Lung (tissue), 4 donors: ENCODE measurements around the gene BMX. TPM values are rescaled to one million over a fixed set of nuclear protein-coding genes. Genes with fewer than 3 reads are reported as not detected.

Experiments
- polyA plus RNA-seq, 2 donors: library from polyadenylated mRNA; stranded (reverse); fragments of 200-250 nt; gene quantifications; one replicate each; pipeline ENCODE4 v1.2.1, GENCODE V29; 2013
- total RNA-seq, 2 donors: library from RNA; depleted of rRNA in 1 of 2; stranded (reverse); fragments of >200 nt in 1 of 2; gene quantifications; one replicate each; pipeline ENCODE4 v1.2.1, GENCODE V29; 2014 to 2021
- donor health status: Bipolar disorder and iron deficiency.
- donor health status: healthy.
- donor health status: DM: yes; HTN: yes; CAD: no.

BMX gene
- total and polyA plus RNA-seq, 4 donors: 1.4 to 4.0 (median 2.5) TPM

Other genes with a start within 250 kb of the BMX start
- gene ASB9, start 230.7 kb upstream of the BMX start, total RNA-seq: 1 to 10 TPM; 3.7 to 7.5 TPM
- 1 to 10 TPM; 2.1 to 2.5 TPM for gene ASB9, start 230.7 kb upstream of the BMX start, polyA plus RNA-seq
- gene ASB11, start 185.2 kb upstream of the BMX start, total RNA-seq: under 1 TPM; 0.06 to 0.34 TPM
- under 1 TPM in 1 of 2 donors, not detected in 1; 0.06 TPM for gene ASB11, start 185.2 kb upstream of the BMX start, polyA plus RNA-seq
- gene PIGA, start 165.3 kb upstream of the BMX start, total RNA-seq: 10 to 100 TPM; 21.6 to 72.8 TPM
- 10 to 100 TPM; 11.7 to 16.0 TPM for gene PIGA, start 165.3 kb upstream of the BMX start, polyA plus RNA-seq
- gene VEGFD, start 116.4 kb upstream of the BMX start, total RNA-seq: 10 to 100 TPM; 15.6 to 31.5 TPM
- 1 to 10 TPM; 6.1 to 10.0 TPM for gene VEGFD, start 116.4 kb upstream of the BMX start, polyA plus RNA-seq
- gene PIR, start 7.5 kb upstream of the BMX start, total RNA-seq: 10 to 100 TPM in 1 of 2 donors, 1 to 10 TPM in 1; 8.3 to 13.9 TPM
- 10 to 100 TPM; 12.8 to 29.1 TPM for gene PIR, start 7.5 kb upstream of the BMX start, polyA plus RNA-seq
- gene ACE2, start 100.2 kb downstream of the BMX start, total RNA-seq: 1 to 10 TPM; 3.6 to 8.1 TPM
- 1 to 10 TPM in 1 of 2 donors, under 1 TPM in 1; 0.53 to 7.4 TPM for gene ACE2, start 100.2 kb downstream of the BMX start, polyA plus RNA-seq
- 1 to 10 TPM; 3.0 to 3.6 TPM for gene CLTRN, start 164.0 kb downstream of the BMX start, total RNA-seq
- 1 to 10 TPM; 1.1 to 1.6 TPM for gene CLTRN, start 164.0 kb downstream of the BMX start, polyA plus RNA-seq
- 10 to 100 TPM; 17.2 to 22.3 TPM for gene CA5B, start 237.5 kb downstream of the BMX start, total RNA-seq
- 1 to 10 TPM; 2.1 to 2.6 TPM for gene CA5B, start 237.5 kb downstream of the BMX start, polyA plus RNA-seq